T-helper 2 cell (primary cell): ENCODE results near the gene ZNF682.
"Not testable (repeated sequence)": the region's sequence is repeated elsewhere in the genome, so short reads cannot be mapped to it uniquely, and the experiment has no call there.

ENCODE experiments used
- DNase-seq, 5 experiments: peaks; one replicate each; pipeline versions ENCODE4 v3.0.0 to v3.0.0-alpha.2; 2012 to 2022
- total RNA-seq, 2 donors: gene quantifications; one replicate each; lab custom pipeline; 2026; lab: John Stamatoyannopoulos, UW

ZNF682 gene
- total RNA-seq, result 10.0 to 11.2 reads per million in 2 donors

GRCh38 chr19:20039203-20039723 is at the start of gene ZNF682:
Gene ZNF682, minus strand, starts transcription at chr19:20039505. Its CDS starts 160 bp downstream, at chr19:20039345.
- DNase-seq, result peak; percentile 77 to 94 (median 89)

- DNase-seq, result not testable (repeated sequence)
Measured at GRCh38 chr19:20082876-20083275, 43.6 kb upstream of the ZNF682 start.

- DNase-seq, result not testable (repeated sequence)
Measured at GRCh38 chr19:20082232-20082833, 43.0 kb upstream of the ZNF682 start.

GRCh38 chr19:20080656-20081055 is 41.4 kb upstream of the ZNF682 start:
- DNase-seq, result no peak

- no peak for DNase-seq
Measured at GRCh38 chr19:20079476-20079875, 40.2 kb upstream of the ZNF682 start.

- DNase-seq, result peak in 1 of 5 experiments; percentile 10
Measured at GRCh38 chr19:20078581-20079031, 39.3 kb upstream of the ZNF682 start.

GRCh38 chr19:20077791-20078463 is 38.6 kb upstream of the ZNF682 start, which contains the start of gene ZNF90:
Gene ZNF90, plus strand, starts transcription at chr19:20078000. Its CDS starts 133 bp downstream, at chr19:20078133.
- peak; percentile 48 to 90 (median 76) for DNase-seq

GRCh38 chr19:20072936-20073335 is 33.6 kb upstream of the ZNF682 start:
- DNase-seq, result no peak

GRCh38 chr19:20070691-20071090 is 31.4 kb upstream of the ZNF682 start:
- no peak for DNase-seq

GRCh38 chr19:20068559-20068958 is 29.3 kb upstream of the ZNF682 start:
- not testable (repeated sequence) for DNase-seq

GRCh38 chr19:20067943-20068342 is 28.6 kb upstream of the ZNF682 start:
- no peak for DNase-seq

GRCh38 chr19:20066861-20067260 is 27.6 kb upstream of the ZNF682 start:
- DNase-seq, result no peak

- no peak for DNase-seq
Measured at GRCh38 chr19:20060282-20060681, 21.0 kb upstream of the ZNF682 start.

GRCh38 chr19:20058738-20059137 is 19.4 kb upstream of the ZNF682 start:
- not testable (repeated sequence) for DNase-seq

GRCh38 chr19:20051841-20052768 is 12.8 kb upstream of the ZNF682 start:
- peak; percentile 10 to 66 (median 34) for DNase-seq

- DNase-seq, result not testable (repeated sequence)
Measured at GRCh38 chr19:20045742-20046141, 6.4 kb upstream of the ZNF682 start.

GRCh38 chr19:20044663-20045062 is 5.4 kb upstream of the ZNF682 start:
- no peak for DNase-seq

- DNase-seq, result peak in 1 of 5 experiments; percentile 12
Measured at GRCh38 chr19:20038358-20039202, 725 bp downstream of the ZNF682 start.

- DNase-seq, result no peak
Measured at GRCh38 chr19:20035935-20036334, 3.4 kb downstream of the ZNF682 start.

- DNase-seq, result no peak
Measured at GRCh38 chr19:20028611-20029010, 10.7 kb downstream of the ZNF682 start.

GRCh38 chr19:20005741-20006140 is 33.6 kb downstream of the ZNF682 start:
- DNase-seq, result no peak
